Parathyroid adenoma (tissue), 2 donors: ENCODE results near the gene ZNF526.

Experiments used
- H2AFZ ChIP-seq: fragments of 300-600 bp; sonication (generic); one replicate; pipeline ENCODE4 v1.7.0; 2017; ENCODE audit warnings: antibody characterized with exemption, mild to moderate bottlenecking
- H3K27ac ChIP-seq: fragments of 300-600 bp; sonication (generic); one replicate; pipeline ENCODE4 v1.7.0; 2017
- H3K27me3 ChIP-seq: fragments of 300-600 bp; sonication (generic); one replicate; pipeline ENCODE4 v1.7.0; 2017; ENCODE audit warnings: low read length; ENCODE audit not compliant: control insufficient read depth, insufficient read depth
- H3K36me3 ChIP-seq: fragments of 300-600 bp; sonication (generic); one replicate; pipeline ENCODE4 v1.7.0; 2017; ENCODE audit warnings: low read length; ENCODE audit not compliant: control insufficient read depth, insufficient read depth
- H3K4me1 ChIP-seq: fragments of 300-600 bp; sonication (generic); one replicate; pipeline ENCODE4 v1.7.0; 2017; ENCODE audit warnings: control low read depth
- H3K4me2 ChIP-seq: fragments of 300-600 bp; sonication (generic); one replicate; pipeline ENCODE4 v1.7.0; 2017; ENCODE audit warnings: low read length
- H3K4me3 ChIP-seq: fragments of 300-600 bp; sonication (generic); one replicate; pipeline ENCODE4 v1.7.0; 2017; ENCODE audit warnings: low read depth, low read length
- H3K79me2 ChIP-seq: fragments of 300-600 bp; sonication (generic); one replicate; pipeline ENCODE4 v1.7.0; 2017; ENCODE audit warnings: control low read depth
- H3K9ac ChIP-seq: fragments of 300-600 bp; sonication (generic); one replicate; pipeline ENCODE4 v1.7.0; 2017; ENCODE audit warnings: mild to moderate bottlenecking
- H3K9me3 ChIP-seq: fragments of 300-600 bp; sonication (generic); one replicate; pipeline ENCODE4 v1.7.0; 2017; ENCODE audit warnings: low read length; ENCODE audit not compliant: control insufficient read depth
- TF ChIP-seq, protein P1 (sequence below): fragments of 300-600 bp; sonication (generic); IDR thresholded peaks from one replicate; pipeline ENCODE4 v1.7.0; 2017; ENCODE audit warnings: antibody characterized with exemption, mild to moderate bottlenecking
- donor health status: primary hyperparathyroidism.

The ZNF526 gene

DNA sequence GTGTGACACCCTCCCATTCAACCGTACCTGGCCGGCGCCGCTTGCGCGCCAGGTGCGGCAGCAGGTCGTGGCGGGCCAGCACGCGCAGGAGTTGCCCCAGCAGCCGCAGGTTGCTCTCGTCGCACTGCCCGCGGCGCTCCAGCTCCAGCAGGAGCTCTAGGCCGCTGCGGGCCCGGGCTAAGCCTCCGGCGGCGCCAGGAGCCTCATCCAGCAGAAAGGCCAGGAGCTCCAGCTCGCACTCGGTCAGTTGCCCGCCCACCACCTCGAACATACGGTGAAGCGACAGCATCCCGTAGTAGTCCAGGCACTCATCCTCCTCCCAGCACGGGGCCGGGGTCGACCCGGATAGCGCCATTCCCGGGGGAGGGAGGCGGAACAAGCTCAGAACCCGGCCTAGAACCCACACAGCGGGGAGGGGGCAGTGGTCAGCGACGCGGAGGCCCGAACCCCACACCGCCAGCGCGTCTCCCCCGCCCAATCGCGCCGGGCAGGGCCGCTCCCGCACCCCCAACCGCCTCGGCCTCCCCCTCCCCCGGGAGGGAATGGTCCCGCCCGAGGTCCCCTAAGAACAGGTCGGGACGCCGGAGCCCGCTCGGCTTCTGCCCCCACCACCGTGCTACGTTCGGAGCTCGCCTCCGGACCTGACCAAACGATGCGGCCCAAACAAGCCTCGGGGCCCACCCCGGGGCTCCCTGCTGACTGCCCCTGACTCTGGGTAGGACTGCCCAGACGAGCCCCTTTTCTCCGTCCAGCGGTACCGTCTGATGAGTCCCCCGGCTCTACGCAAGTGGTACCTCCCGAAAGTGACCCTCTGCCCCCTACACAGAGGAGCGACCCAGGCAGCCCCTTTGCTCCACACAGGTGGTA is 3.2 kb upstream of the ZNF526 start:
- H3K9me3 ChIP-seq, result no peaks in the 10 kb centered on the region
- H3K79me2 ChIP-seq, result peaks cover 82% of the 10 kb centered on the region
- peak overlapping the region; percentile 74 for H3K27ac ChIP-seq
- peak overlapping the region; percentile 82 for H3K4me2 ChIP-seq
- H3K36me3 ChIP-seq, result no peaks in the 10 kb centered on the region
- H3K9ac ChIP-seq, result peak overlapping the region; percentile 40
- no peaks in the 10 kb centered on the region for H3K27me3 ChIP-seq
- peak overlapping the region; percentile 62 for H2AFZ ChIP-seq
- H3K4me1 ChIP-seq, result peaks cover 27% of the 10 kb centered on the region
- TF ChIP-seq, protein P1, sequence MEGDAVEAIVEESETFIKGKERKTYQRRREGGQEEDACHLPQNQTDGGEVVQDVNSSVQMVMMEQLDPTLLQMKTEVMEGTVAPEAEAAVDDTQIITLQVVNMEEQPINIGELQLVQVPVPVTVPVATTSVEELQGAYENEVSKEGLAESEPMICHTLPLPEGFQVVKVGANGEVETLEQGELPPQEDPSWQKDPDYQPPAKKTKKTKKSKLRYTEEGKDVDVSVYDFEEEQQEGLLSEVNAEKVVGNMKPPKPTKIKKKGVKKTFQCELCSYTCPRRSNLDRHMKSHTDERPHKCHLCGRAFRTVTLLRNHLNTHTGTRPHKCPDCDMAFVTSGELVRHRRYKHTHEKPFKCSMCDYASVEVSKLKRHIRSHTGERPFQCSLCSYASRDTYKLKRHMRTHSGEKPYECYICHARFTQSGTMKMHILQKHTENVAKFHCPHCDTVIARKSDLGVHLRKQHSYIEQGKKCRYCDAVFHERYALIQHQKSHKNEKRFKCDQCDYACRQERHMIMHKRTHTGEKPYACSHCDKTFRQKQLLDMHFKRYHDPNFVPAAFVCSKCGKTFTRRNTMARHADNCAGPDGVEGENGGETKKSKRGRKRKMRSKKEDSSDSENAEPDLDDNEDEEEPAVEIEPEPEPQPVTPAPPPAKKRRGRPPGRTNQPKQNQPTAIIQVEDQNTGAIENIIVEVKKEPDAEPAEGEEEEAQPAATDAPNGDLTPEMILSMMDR, result no peak
- H3K4me3 ChIP-seq, result peak overlapping the region; percentile 82

DNA sequence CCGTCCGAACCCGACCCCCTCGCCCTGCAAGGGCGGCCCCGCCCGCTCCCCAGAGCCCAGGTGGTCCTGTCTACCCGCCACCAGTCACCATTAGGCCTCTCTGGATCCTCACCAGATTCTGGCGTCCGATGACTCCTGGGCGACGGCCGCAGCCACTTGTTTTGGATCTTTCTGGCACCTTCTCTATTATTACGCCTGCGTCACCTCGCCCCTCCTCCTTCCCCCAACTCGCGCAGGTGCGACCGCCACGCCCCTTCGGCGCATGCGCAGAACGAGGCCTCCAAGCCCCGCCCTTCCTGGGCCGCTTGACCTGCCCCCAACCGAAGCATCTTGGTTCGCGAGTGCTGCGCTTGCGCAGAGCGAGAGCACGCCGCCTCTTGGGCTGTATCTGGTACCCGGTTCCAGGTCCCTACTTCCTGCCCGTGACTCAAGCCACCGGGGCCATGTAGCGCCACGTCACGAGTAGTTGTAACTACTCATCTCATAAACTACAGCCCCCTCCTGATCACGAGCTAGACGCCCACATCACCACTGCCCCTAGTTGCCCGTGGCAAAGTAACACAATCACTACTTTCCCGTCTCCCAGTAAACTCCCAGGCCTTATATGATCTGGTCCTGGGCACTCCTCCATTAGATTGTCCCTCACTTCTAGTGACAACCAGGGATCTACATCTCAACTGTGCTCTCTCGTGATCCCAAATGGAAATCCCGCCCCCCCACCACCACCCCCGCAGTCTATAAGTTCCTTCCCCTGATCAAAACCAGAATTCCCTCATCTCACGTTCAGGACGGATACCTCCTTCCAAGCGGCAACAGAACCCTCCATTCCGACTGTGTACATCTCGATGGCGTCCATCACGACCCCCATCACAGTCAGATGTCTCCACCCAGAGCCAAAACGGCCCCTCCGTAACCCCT is 2.3 kb upstream of the ZNF526 start, which contains the start of gene DEDD2:
Gene DEDD2, minus strand, starts transcription at position 158 of the 918 bp plus-strand sequence. CDS start 670 bp downstream, outside the sequence.
- Histone ChIP-seq H3K79me2 (peaks cover 81% of the 10 kb centered on the region), H3K4me3 (peak within 1 kb of the TSS; percentile 82), H3K36me3 (no peaks in the 10 kb centered on the region), H3K9me3 (no peaks in the 10 kb centered on the region), H2AFZ (peak within 1 kb of the TSS; percentile 62), H3K4me1 (peaks cover 27% of the 10 kb centered on the region), H3K9ac (peak within 1 kb of the TSS; percentile 40), H3K27me3 (no peaks in the 10 kb centered on the region), H3K4me2 (peak within 1 kb of the TSS; percentile 82), H3K27ac (peak within 1 kb of the TSS; percentile 74)
- TF ChIP-seq, protein P1, result no peak

DNA sequence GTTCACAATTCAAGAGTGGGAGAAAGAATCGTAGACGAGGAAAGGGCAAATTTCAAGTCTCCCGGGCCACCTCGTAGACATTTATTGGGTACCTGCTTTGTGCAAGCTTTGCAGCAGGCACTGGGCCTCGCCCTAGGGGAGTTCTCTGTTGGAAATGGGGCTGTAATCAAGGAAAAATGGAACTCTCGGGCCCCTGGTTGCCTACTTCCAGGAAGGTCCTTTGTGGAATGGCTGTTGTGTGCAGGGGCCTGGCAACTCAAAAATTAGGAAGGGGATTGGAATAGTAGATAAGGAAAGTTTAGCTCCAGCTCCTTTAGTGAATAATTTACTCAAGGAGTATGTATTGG is 612 bp downstream of the ZNF526 start:
- TF ChIP-seq, protein P1, result no peak
- H3K27ac ChIP-seq, result peak overlapping the region; percentile 72
- peaks cover 17% of the 10 kb centered on the region for H3K4me1 ChIP-seq

DNA sequence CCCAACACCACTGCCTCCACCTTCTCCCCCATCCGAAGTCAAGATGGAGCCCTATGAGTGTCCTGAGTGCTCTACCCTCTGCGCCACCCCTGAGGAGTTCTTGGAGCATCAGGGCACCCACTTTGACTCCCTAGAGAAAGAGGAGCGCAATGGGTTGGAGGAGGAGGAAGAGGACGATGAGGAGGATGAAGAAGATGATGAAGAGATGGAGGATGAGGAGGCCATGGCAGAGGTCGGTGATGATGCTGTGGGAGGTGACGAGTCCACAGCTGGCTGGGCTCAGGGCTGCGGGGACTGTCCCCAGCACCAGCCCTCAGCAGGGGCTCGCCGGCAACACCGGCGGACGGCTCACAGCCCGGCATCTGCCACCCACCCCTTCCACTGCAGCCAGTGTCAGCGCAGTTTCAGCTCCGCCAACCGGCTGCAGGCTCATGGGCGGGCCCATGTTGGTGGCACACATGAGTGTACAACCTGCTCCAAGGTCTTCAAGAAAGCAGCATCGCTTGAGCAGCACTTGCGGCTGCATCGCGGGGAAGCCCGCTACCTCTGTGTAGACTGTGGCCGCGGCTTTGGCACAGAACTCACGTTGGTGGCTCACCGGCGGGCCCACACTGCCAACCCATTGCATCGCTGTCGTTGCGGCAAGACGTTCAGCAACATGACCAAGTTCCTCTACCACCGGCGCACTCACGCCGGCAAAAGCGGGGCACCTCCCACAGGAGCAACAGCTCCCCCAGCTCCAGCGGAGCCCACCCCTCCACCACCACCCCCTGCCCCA is 5.0 kb downstream of the ZNF526 start:
- Histone ChIP-seq H3K27me3 (no peaks in the 10 kb centered on the region), H3K4me2 (no peak overlapping the region), H2AFZ (no peak overlapping the region), H3K36me3 (no peaks in the 10 kb centered on the region), H3K27ac (no peak overlapping the region), H3K9me3 (no peaks in the 10 kb centered on the region), H3K4me1 (peaks cover 3% of the 10 kb centered on the region), H3K79me2 (peaks cover 29% of the 10 kb centered on the region), H3K4me3 (no peak overlapping the region), H3K9ac (no peak overlapping the region)
- TF ChIP-seq, protein P1, result no peak

More for the DNA sequence above, 612 bp downstream of the ZNF526 start:
- Histone ChIP-seq H3K79me2 (peaks cover 57% of the 10 kb centered on the region), H3K9ac (peak overlapping the region; percentile 24), H3K4me2 (peak overlapping the region; percentile 80), H3K36me3 (no peaks in the 10 kb centered on the region), H2AFZ (peak overlapping the region; percentile 83), H3K9me3 (no peaks in the 10 kb centered on the region), H3K4me3 (peak overlapping the region; percentile 99), H3K27me3 (no peaks in the 10 kb centered on the region)
